Measurements from ENCODE around the gene HABP2. TPM values are rescaled to one million over a fixed set of nuclear protein-coding genes. Genes with fewer than 3 reads are reported as not detected.

Gene HABP2
- total RNA-seq, 6 experiments from 2014 or later = not detected

- no peak for TF ChIP-seq CTCF (IDR thresholded peaks at IDR 0.05)
- H3K9me3 Mint-ChIP-seq = no peaks in the 10 kb centered on the region
- H3K4me3 Mint-ChIP-seq = no peak overlapping the region
- no peaks in the 10 kb centered on the region for H3K36me3 Mint-ChIP-seq (ENCODE audit: low read depth)
- no peak overlapping the region for H3K27ac Mint-ChIP-seq
- H3K4me1 Mint-ChIP-seq (ENCODE audit: low read depth) = no peaks in the 10 kb centered on the region
- DNase-seq = no peak
- H3K27me3 Mint-ChIP-seq (ENCODE audit: insufficient read depth) = peaks cover 24% of the 10 kb centered on the region
Observed at GRCh38 chr10:113620936-113621335, 68.1 kb downstream of the HABP2 start.

GRCh38 chr10:113621799-113622198 is 68.9 kb downstream of the HABP2 start:
- H3K27me3 Mint-ChIP-seq (ENCODE audit: insufficient read depth) = peaks cover 28% of the 10 kb centered on the region

GRCh38 chr10:113622831-113623230 is 70.0 kb downstream of the HABP2 start:
- Mint-ChIP-seq H3K27me3 (ENCODE audit: insufficient read depth) (peaks cover 28% of the 10 kb centered on the region), H3K27ac (no peak overlapping the region)

More at GRCh38 chr10:113621799-113622198, 68.9 kb downstream of the HABP2 start:
- H3K4me3 Mint-ChIP-seq = no peak overlapping the region
- H3K4me1 Mint-ChIP-seq (ENCODE audit: low read depth) = no peaks in the 10 kb centered on the region
- no peak overlapping the region for H3K27ac Mint-ChIP-seq
- TF ChIP-seq CTCF (IDR thresholded peaks at IDR 0.05) = no peak
- DNase-seq = no peak
- no peaks in the 10 kb centered on the region for H3K9me3 Mint-ChIP-seq
- no peaks in the 10 kb centered on the region for H3K36me3 Mint-ChIP-seq (ENCODE audit: low read depth)

GRCh38 chr10:113625461-113626186 is 72.8 kb downstream of the HABP2 start:
- no peak for TF ChIP-seq CTCF (IDR thresholded peaks at IDR 0.05)
- H3K36me3 Mint-ChIP-seq (ENCODE audit: low read depth) = no peaks in the 10 kb centered on the region
- no peaks in the 10 kb centered on the region for H3K4me1 Mint-ChIP-seq (ENCODE audit: low read depth)
- peaks cover 25% of the 10 kb centered on the region for H3K27me3 Mint-ChIP-seq (ENCODE audit: insufficient read depth)
- no peak overlapping the region for H3K27ac Mint-ChIP-seq
- no peak overlapping the region for H3K4me3 Mint-ChIP-seq
- H3K9me3 Mint-ChIP-seq = no peaks in the 10 kb centered on the region
- no peak for DNase-seq

More at GRCh38 chr10:113622831-113623230, 70.0 kb downstream of the HABP2 start:
- Mint-ChIP-seq H3K4me1 (ENCODE audit: low read depth) (no peaks in the 10 kb centered on the region), H3K4me3 (no peak overlapping the region), H3K36me3 (ENCODE audit: low read depth) (no peaks in the 10 kb centered on the region), H3K9me3 (no peaks in the 10 kb centered on the region)
- no peak for TF ChIP-seq CTCF (IDR thresholded peaks at IDR 0.05)
- no peak for DNase-seq

GRCh38 chr10:113626809-113627355 is 74.0 kb downstream of the HABP2 start:
- Mint-ChIP-seq H3K4me3 (no peak overlapping the region), H3K27me3 (ENCODE audit: insufficient read depth) (peaks cover 32% of the 10 kb centered on the region), H3K9me3 (no peaks in the 10 kb centered on the region), H3K27ac (no peak overlapping the region), H3K4me1 (ENCODE audit: low read depth) (no peaks in the 10 kb centered on the region), H3K36me3 (ENCODE audit: low read depth) (no peaks in the 10 kb centered on the region)
- no peak for TF ChIP-seq CTCF (IDR thresholded peaks at IDR 0.05)
- no peak for DNase-seq
